Measurements from ENCODE around the gene AVL9.
"Not testable (repeated sequence)": the region's sequence is repeated elsewhere in the genome, so short reads cannot be mapped to it uniquely, and the experiment has no call there.

AVL9 gene

GRCh38 chr7:32477649-32477980 lies 17.7 kb upstream of the AVL9 start:
- H3K36me3 Mint-ChIP-seq (ENCODE audit: low read depth), result no peaks in the 10 kb centered on the region
- no peak overlapping the region for H3K27ac Mint-ChIP-seq
- peaks cover 2% of the 10 kb centered on the region for H3K27me3 Mint-ChIP-seq (ENCODE audit: low read depth)
- peaks cover 2% of the 10 kb centered on the region for H3K4me1 Mint-ChIP-seq (ENCODE audit: low read depth)
- H3K4me3 Mint-ChIP-seq, result no peak overlapping the region
- no peaks in the 10 kb centered on the region for H3K9me3 Mint-ChIP-seq

GRCh38 chr7:32479574-32480200 lies 15.6 kb upstream of the AVL9 start:
- no peak overlapping the region for H3K4me3 Mint-ChIP-seq
- peaks cover 2% of the 10 kb centered on the region for H3K4me1 Mint-ChIP-seq (ENCODE audit: low read depth)
- no peaks in the 10 kb centered on the region for H3K9me3 Mint-ChIP-seq
- no peak overlapping the region for H3K27ac Mint-ChIP-seq
- H3K36me3 Mint-ChIP-seq (ENCODE audit: low read depth), result peaks cover 2% of the 10 kb centered on the region
- peaks cover 2% of the 10 kb centered on the region for H3K27me3 Mint-ChIP-seq (ENCODE audit: low read depth)

GRCh38 chr7:32481176-32481575 lies 14.1 kb upstream of the AVL9 start:
- peaks cover 10% of the 10 kb centered on the region for H3K36me3 Mint-ChIP-seq (ENCODE audit: low read depth)
- no peaks in the 10 kb centered on the region for H3K9me3 Mint-ChIP-seq
- peaks cover 2% of the 10 kb centered on the region for H3K4me1 Mint-ChIP-seq (ENCODE audit: low read depth)
- peaks cover 2% of the 10 kb centered on the region for H3K27me3 Mint-ChIP-seq (ENCODE audit: low read depth)
- H3K27ac Mint-ChIP-seq, result no peak overlapping the region
- H3K4me3 Mint-ChIP-seq, result no peak overlapping the region

- peaks cover 2% of the 10 kb centered on the region for H3K27me3 Mint-ChIP-seq (ENCODE audit: low read depth)
- peaks cover 10% of the 10 kb centered on the region for H3K36me3 Mint-ChIP-seq (ENCODE audit: low read depth)
- no peak overlapping the region for H3K4me3 Mint-ChIP-seq
- no peak overlapping the region for H3K27ac Mint-ChIP-seq
- H3K4me1 Mint-ChIP-seq (ENCODE audit: low read depth), result peaks cover 2% of the 10 kb centered on the region
- H3K9me3 Mint-ChIP-seq, result no peaks in the 10 kb centered on the region
Measured at GRCh38 chr7:32481921-32482320, 13.4 kb upstream of the AVL9 start.

- no peaks in the 10 kb centered on the region for H3K27me3 Mint-ChIP-seq (ENCODE audit: low read depth)
- peak overlapping the region; percentile 88 for H3K27ac Mint-ChIP-seq
- peaks cover 23% of the 10 kb centered on the region for H3K4me1 Mint-ChIP-seq (ENCODE audit: low read depth)
- H3K4me3 Mint-ChIP-seq, result peak overlapping the region; percentile 85
- peaks cover 14% of the 10 kb centered on the region for H3K36me3 Mint-ChIP-seq (ENCODE audit: low read depth)
- H3K9me3 Mint-ChIP-seq, result no peaks in the 10 kb centered on the region
Measured at GRCh38 chr7:32489788-32490126, 5.5 kb upstream of the AVL9 start.

GRCh38 chr7:32490127-32490796 lies 5.0 kb upstream of the AVL9 start, which contains the start of gene LSM5:
Gene LSM5, minus strand, starts transcription at chr7:32490380. Its CDS starts 15 bp downstream, at chr7:32490365.
- Mint-ChIP-seq H3K27me3 (ENCODE audit: low read depth) (no peaks in the 10 kb centered on the region), H3K36me3 (ENCODE audit: low read depth) (peaks cover 12% of the 10 kb centered on the region), H3K27ac (peak within 1 kb of the TSS; percentile 88), H3K9me3 (no peaks in the 10 kb centered on the region), H3K4me1 (ENCODE audit: low read depth) (peaks cover 25% of the 10 kb centered on the region), H3K4me3 (peak within 1 kb of the TSS; percentile 85)

- H3K4me1 Mint-ChIP-seq (ENCODE audit: low read depth), result peaks cover 21% of the 10 kb centered on the region
- peak overlapping the region; percentile 95 for H3K4me3 Mint-ChIP-seq
- no peaks in the 10 kb centered on the region for H3K9me3 Mint-ChIP-seq
- no peaks in the 10 kb centered on the region for H3K27me3 Mint-ChIP-seq (ENCODE audit: low read depth)
- H3K36me3 Mint-ChIP-seq (ENCODE audit: low read depth), result peaks cover 7% of the 10 kb centered on the region
- peak overlapping the region; percentile 81 for H3K27ac Mint-ChIP-seq
Measured at GRCh38 chr7:32494946-32495297, 367 bp upstream of the AVL9 start.

GRCh38 chr7:32496052-32496813 lies 944 bp downstream of the AVL9 start:
- H3K27me3 Mint-ChIP-seq (ENCODE audit: low read depth), result no peaks in the 10 kb centered on the region
- peak overlapping the region; percentile 95 for H3K4me3 Mint-ChIP-seq
- H3K27ac Mint-ChIP-seq, result peak overlapping the region; percentile 93
- peaks cover 10% of the 10 kb centered on the region for H3K36me3 Mint-ChIP-seq (ENCODE audit: low read depth)
- H3K9me3 Mint-ChIP-seq, result no peaks in the 10 kb centered on the region
- peaks cover 26% of the 10 kb centered on the region for H3K4me1 Mint-ChIP-seq (ENCODE audit: low read depth)

GRCh38 chr7:32499755-32500154 lies 4.5 kb downstream of the AVL9 start:
- not testable (repeated sequence) for H3K4me3 Mint-ChIP-seq; H3K9me3 Mint-ChIP-seq; H3K27ac Mint-ChIP-seq; H3K27me3 Mint-ChIP-seq (ENCODE audit: low read depth)
- peaks cover 32% of the 10 kb centered on the region for H3K4me1 Mint-ChIP-seq (ENCODE audit: low read depth)
- peaks cover 15% of the 10 kb centered on the region for H3K36me3 Mint-ChIP-seq (ENCODE audit: low read depth)

GRCh38 chr7:32500216-32500615 lies 4.9 kb downstream of the AVL9 start:
- not testable (repeated sequence) for H3K9me3 Mint-ChIP-seq; H3K27me3 Mint-ChIP-seq (ENCODE audit: low read depth); H3K27ac Mint-ChIP-seq; H3K4me3 Mint-ChIP-seq
- peaks cover 15% of the 10 kb centered on the region for H3K36me3 Mint-ChIP-seq (ENCODE audit: low read depth)
- peaks cover 30% of the 10 kb centered on the region for H3K4me1 Mint-ChIP-seq (ENCODE audit: low read depth)

GRCh38 chr7:32500922-32501341 lies 5.6 kb downstream of the AVL9 start:
- Mint-ChIP-seq H3K4me1 (ENCODE audit: low read depth) (peaks cover 30% of the 10 kb centered on the region), H3K4me3 (no peak overlapping the region), H3K27ac (no peak overlapping the region), H3K27me3 (ENCODE audit: low read depth) (no peaks in the 10 kb centered on the region), H3K9me3 (no peaks in the 10 kb centered on the region), H3K36me3 (ENCODE audit: low read depth) (peaks cover 15% of the 10 kb centered on the region)

GRCh38 chr7:32501522-32501921 lies 6.2 kb downstream of the AVL9 start:
- Mint-ChIP-seq H3K36me3 (ENCODE audit: low read depth) (peaks cover 19% of the 10 kb centered on the region), H3K27ac (no peak overlapping the region), H3K4me3 (no peak overlapping the region), H3K27me3 (ENCODE audit: low read depth) (no peaks in the 10 kb centered on the region), H3K9me3 (no peaks in the 10 kb centered on the region), H3K4me1 (ENCODE audit: low read depth) (peaks cover 30% of the 10 kb centered on the region)

- no peaks in the 10 kb centered on the region for H3K27me3 Mint-ChIP-seq (ENCODE audit: low read depth)
- peaks cover 22% of the 10 kb centered on the region for H3K36me3 Mint-ChIP-seq (ENCODE audit: low read depth)
- H3K4me1 Mint-ChIP-seq (ENCODE audit: low read depth), result peaks cover 29% of the 10 kb centered on the region
- no peaks in the 10 kb centered on the region for H3K9me3 Mint-ChIP-seq
- no peak overlapping the region for H3K4me3 Mint-ChIP-seq
- peak overlapping the region; percentile 68 for H3K27ac Mint-ChIP-seq
Measured at GRCh38 chr7:32502728-32503127, 7.4 kb downstream of the AVL9 start.

- Mint-ChIP-seq H3K9me3 (no peaks in the 10 kb centered on the region), H3K27me3 (ENCODE audit: low read depth) (no peaks in the 10 kb centered on the region), H3K4me3 (no peak overlapping the region), H3K36me3 (ENCODE audit: low read depth) (peaks cover 16% of the 10 kb centered on the region), H3K4me1 (ENCODE audit: low read depth) (peaks cover 20% of the 10 kb centered on the region), H3K27ac (no peak overlapping the region)
Measured at GRCh38 chr7:32506266-32507054, 11.2 kb downstream of the AVL9 start.
